Stimulated activated CD4-positive, alpha-beta T cell treated with anti-CD3 and anti-CD28 coated beads, TNF-alpha, amount 100 ng/mL, for 4 hours (primary cell): ENCODE data around the gene NCAPD2.
A peak's percentile ranks its signal among the peaks of the same experiment; 100 is the strongest.
"Not testable (repeated sequence)": the region's sequence is repeated elsewhere in the genome, so short reads cannot be mapped to it uniquely, and the experiment has no call there.

Source experiments
- DNase-seq, 3 experiments: peaks; one replicate each; pipeline ENCODE4 v3.0.0-alpha.2; 2020; ENCODE audit warnings: low read depth in 3 of 3

The NCAPD2 gene

GRCh38 chr12:6550294-6551062 lies 56.6 kb downstream of the NCAPD2 start:
- no peak for DNase-seq

GRCh38 chr12:6551063-6551461 lies 57.2 kb downstream of the NCAPD2 start:
- no peak for DNase-seq

- no peak for DNase-seq
Observed at GRCh38 chr12:6551496-6552139, 57.7 kb downstream of the NCAPD2 start.

- DNase-seq, result no peak
Observed at GRCh38 chr12:6552140-6552551, 58.2 kb downstream of the NCAPD2 start.

GRCh38 chr12:6553051-6553868 lies 59.4 kb downstream of the NCAPD2 start:
- no peak for DNase-seq

DNA sequence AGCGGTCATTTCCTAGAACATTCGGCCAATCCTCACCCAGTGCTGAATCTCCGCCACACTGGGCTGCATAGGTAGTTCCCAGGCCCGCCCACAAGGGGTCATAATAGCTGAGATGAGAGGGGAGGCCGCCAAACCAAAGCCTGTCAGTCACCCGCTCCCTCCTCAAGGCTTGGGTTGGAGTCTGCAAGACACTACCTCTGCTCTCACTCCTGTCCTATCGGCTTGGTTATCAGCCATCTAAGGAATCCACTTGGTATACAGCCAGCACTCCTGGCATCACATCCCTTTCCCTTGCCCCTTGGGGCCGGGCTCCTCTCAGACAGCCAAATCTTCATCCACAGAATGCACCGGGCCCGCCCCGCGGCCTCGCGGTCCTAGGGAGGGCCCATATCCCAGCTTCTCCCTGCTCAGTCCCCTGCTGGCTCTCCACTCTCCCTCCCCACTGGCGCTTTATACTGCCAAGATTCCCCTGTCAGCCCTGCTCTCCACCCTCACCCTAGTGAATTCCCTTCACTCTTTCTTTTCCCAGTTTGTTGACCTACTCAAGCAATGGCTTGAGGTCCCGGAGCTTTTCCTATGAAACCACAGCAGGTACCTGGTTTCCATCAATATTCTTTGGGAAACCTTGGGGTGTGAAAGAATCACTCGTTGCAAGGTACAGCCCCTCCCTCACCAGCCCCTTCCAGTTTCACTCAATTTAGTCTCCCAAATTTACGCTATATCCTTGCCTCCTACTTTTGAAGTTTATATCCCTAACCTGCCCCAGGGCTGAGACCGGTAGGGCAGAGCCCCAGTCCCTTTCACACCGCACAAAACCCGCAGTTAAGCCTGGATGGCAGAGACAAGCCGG lies 60.5 kb downstream of the NCAPD2 start:
- peak in 1 of 3 experiments; percentile 51 for DNase-seq

DNA sequence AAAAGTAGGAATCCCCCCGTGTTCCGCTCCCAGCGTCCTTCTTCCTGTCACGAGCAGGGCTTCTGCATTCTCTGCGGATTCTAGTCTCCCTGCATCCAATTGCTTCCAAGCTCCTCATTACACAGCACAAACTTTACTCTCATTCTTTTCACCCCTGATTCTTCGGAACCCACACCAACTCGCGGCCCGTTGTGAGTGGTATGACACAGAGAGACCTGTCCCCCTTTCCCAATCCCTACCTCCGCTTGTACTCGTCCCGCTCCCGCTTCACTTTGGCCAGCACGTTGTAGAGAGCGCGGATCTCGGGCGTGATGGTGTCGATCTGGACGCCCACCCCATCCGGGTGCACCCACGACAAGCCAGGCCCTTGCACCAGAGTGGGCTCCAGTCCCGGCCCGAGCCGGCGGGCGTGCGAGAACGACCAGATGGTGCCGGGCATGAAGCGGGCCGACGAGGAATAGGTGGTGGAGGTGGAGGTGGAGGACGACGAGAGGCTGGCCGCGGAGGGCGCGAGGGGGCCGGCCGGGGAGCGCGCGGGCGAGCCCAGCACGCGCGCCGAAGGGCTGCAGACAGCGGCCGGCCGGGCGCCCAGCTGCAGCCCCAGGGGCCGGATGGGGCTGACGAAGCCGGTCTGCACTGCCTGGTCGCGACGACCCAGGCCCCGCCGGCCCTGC lies 61.3 kb downstream of the NCAPD2 start:
- DNase-seq, result no peak

DNA sequence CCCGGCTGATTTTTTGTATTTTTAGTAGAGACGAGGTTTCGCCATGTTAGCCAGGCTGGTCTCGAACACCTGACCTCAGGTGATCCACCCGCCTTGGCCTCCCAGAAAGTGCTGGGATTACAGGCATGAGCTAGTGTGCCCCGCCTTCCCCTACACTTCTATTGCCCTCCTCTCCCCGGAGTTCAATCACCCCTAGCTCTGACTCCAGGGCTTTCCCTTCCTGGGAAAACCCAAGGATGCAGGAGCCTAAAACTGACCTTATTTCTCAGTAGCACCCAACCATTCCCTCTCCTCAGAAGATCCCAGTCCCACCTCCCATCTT lies 62.6 kb downstream of the NCAPD2 start:
- DNase-seq, result not testable (repeated sequence)

GRCh38 chr12:6556857-6557256 lies 63.0 kb downstream of the NCAPD2 start:
- DNase-seq, result no peak

GRCh38 chr12:6558014-6558760 lies 64.3 kb downstream of the NCAPD2 start:
- DNase-seq, result not testable (repeated sequence)

DNA sequence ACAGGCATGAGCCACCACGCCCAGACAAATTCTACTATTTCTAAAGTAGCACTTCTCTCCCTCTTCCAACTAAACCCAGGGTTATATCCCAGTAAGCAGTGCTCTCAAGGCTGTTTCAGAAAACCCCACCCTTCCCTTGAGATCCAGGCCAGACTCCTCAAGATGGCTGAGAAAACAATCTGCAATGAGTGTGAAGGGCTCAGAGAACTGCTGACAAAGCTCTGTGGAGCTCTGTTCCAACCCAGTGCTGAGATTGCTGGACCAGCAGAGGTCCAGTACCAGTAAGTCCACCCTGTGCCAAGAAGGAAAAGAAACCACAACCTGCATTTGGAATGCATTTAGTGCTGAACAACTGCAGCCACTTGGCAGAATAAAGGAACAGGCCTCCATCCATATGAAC lies 65.6 kb downstream of the NCAPD2 start:
- no peak for DNase-seq

- no peak for DNase-seq
Observed at GRCh38 chr12:6560501-6561205, 66.8 kb downstream of the NCAPD2 start.

DNA sequence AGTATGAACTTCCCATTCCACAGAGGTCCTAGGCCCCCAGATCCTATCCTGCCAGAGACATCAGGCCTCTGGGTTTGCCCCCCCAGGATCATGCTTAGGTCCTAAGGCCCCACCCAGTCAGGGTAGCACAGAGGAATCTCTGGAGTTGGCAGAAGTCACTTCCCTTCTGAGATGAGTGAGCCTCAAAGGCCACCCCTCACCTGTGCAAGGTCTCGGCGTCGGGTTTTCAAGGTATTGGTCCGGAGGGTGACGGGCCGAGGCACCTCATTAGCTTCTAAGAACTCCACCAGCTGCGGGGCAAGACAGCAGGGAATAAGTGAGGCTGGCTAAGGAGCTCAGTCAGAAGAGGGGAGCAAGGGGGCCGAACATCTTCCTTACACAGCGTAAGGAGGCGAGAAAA lies 69.0 kb downstream of the NCAPD2 start:
- DNase-seq, result no peak

- DNase-seq, result peak in 2 of 3 experiments; percentile 44 to 51
Observed at GRCh38 chr12:6563448-6564050, 69.6 kb downstream of the NCAPD2 start.

GRCh38 chr12:6567112-6567670 lies 73.3 kb downstream of the NCAPD2 start:
- DNase-seq, result no peak

- no peak for DNase-seq
Observed at GRCh38 chr12:6569312-6569711, 75.4 kb downstream of the NCAPD2 start.

DNA sequence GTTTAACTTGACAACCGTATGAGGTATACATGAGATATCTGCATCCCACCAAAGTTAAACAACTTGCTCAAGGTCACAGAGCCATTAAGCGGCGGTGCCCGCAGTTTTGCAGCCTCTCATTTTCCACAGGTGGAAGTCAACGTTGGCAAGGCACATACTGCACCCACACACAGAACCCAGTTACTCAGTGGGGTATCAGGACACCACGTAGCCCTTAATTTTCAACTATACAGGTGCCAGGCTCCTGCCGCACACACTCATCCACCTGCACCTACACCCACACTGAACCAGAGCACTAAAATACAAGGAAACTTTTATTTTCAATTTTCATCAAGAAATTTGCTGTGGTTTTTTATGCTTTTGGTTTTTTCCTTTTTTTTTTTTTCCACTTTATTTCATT lies 75.9 kb downstream of the NCAPD2 start:
- no peak for DNase-seq

- no peak for DNase-seq
Observed at GRCh38 chr12:6570264-6570887, 76.5 kb downstream of the NCAPD2 start.

DNA sequence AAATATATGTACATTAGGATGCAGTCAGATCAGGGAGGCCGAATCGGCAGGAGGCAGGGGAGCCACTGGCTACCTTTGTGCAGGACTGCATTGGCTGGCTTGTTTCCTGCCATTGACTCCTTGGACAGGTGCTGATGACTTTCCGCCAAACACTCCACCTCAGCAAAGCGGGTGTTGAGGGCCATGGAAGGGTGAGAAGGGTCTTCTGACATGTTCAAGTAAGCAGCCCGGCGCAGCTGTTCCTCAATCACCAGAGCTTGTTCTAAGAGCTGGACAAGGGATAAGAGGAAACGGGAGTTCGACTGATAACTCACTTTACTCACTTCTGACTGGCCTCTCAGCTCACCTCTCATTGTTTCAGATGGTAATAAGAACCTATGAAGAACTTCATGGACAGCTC lies 79.1 kb downstream of the NCAPD2 start:
- DNase-seq, result no peak
